ENCODE results near the gene NUP214. TPM values are rescaled to one million over a fixed set of nuclear protein-coding genes. Genes with fewer than 3 reads are reported as not detected.
"Not testable (repeated sequence)": the region's sequence is repeated elsewhere in the genome, so short reads cannot be mapped to it uniquely, and the experiment has no call there.

The NUP214 gene
- polyA plus RNA-seq, 1 donor from 2014 or later: 23.0 TPM

DNA sequence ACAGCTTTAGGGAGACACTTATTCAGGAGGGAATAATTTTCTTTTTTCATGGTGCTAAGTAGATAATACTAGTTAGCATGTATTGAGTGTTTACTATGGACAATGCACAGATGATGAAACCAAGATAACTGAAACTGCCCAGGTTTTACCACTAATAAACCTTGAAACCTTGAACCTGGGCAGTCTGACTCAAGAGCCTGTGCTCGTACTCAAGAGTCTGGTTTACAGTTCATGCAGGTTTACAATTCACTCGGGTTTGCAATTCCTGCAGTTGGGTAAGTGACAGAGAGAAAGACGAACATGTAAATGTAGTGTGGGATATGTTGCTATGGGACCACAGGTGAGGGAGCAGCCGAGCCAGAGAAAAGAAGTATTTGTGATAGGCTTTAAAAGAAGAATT is 28.2 kb downstream of the NUP214 start:
- H3K9me3 Mint-ChIP-seq: no peaks in the 10 kb centered on the region
- no peaks in the 10 kb centered on the region for H3K27me3 Mint-ChIP-seq
- H3K27ac Mint-ChIP-seq: no peak overlapping the region
- peaks cover 15% of the 10 kb centered on the region for H3K36me3 Mint-ChIP-seq
- H3K4me3 Mint-ChIP-seq: peak overlapping the region in 1 of 4 donors; percentile 62
- H3K4me1 Mint-ChIP-seq: no peaks in the 10 kb centered on the region

DNA sequence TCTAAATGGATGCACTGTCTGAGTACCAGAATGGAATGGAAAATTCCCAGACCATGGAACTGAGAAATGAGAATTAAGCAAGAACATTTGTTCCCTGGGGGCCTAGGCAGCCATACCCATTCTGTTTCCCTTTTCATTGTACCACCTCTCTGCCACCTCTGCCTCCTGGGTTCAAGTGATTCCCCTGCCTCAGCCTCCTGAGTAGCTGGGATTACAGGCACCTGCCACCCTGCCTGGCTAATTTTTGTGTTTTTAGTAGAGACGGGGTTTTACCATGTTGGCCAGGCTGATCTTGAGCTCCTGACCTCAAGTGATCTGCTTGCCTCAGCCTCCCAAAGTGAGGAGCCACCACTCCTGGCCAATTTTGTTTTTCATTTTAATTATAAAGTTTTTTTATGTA is 33.3 kb downstream of the NUP214 start:
- H3K36me3 Mint-ChIP-seq, H3K9me3 Mint-ChIP-seq, H3K27ac Mint-ChIP-seq, H3K4me1 Mint-ChIP-seq, H3K4me3 Mint-ChIP-seq, H3K27me3 Mint-ChIP-seq: not testable (repeated sequence)

DNA sequence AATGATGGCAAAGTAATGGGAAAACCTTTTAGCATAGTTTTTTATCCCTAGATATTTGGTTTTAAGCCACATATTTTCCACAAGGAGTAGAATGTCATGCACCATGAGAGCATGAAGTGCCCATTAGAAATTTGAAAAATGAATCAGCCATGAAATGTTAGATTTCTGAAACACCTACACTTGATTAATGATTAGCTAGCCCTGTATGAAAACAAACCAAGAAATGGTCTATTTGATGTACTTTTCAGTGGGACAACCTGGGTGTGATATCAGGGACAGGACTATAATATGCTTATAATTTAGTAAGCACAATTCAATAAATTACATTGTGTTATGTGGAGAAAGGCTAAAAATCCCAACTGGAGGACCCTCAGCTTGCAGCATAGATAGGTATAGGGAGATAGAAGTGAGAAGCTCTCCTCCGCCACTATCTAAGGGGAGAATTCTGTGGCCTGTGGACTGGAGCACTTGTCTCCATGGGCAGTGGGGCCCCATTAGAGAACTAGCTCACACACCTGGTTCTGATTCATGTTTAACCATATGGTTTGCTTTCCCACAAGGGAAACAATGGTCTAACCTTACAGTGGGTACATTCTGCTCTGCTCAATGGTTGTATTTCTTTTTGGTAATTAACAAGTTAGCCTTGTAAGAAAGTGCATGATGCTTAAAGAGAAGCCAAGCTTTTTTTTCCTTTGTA is 35.2 kb downstream of the NUP214 start:
- H3K36me3 Mint-ChIP-seq: peaks cover 3% of the 10 kb centered on the region
- H3K4me1 Mint-ChIP-seq: no peaks in the 10 kb centered on the region
- no peaks in the 10 kb centered on the region for H3K9me3 Mint-ChIP-seq

DNA sequence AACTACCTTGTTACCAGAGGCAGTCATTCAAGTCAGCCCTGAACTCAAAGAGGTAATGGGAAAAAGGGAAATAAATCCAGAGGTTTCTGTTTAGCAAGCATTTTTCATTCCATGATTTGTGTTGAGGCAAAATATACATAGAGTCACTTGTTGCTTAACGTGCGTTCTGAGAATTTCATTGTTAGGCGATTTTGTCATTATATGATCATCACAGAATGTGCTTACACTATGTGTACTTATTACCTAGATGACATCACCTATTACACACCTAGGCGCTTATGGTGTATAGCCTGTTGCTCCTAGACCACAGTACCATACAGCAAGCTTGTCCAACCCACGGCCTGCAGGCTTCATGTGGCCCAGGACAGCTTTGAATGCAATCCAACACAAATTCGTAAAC is 36.2 kb downstream of the NUP214 start:
- Mint-ChIP-seq H3K27ac (no peak overlapping the region), H3K4me1 (no peaks in the 10 kb centered on the region), H3K9me3 (no peaks in the 10 kb centered on the region), H3K36me3 (peaks cover 2% of the 10 kb centered on the region), H3K4me3 (no peak overlapping the region), H3K27me3 (no peaks in the 10 kb centered on the region)

More for the DNA sequence above, 35.2 kb downstream of the NUP214 start:
- H3K27ac Mint-ChIP-seq: no peak overlapping the region
- H3K27me3 Mint-ChIP-seq: no peaks in the 10 kb centered on the region
- no peak overlapping the region for H3K4me3 Mint-ChIP-seq

DNA sequence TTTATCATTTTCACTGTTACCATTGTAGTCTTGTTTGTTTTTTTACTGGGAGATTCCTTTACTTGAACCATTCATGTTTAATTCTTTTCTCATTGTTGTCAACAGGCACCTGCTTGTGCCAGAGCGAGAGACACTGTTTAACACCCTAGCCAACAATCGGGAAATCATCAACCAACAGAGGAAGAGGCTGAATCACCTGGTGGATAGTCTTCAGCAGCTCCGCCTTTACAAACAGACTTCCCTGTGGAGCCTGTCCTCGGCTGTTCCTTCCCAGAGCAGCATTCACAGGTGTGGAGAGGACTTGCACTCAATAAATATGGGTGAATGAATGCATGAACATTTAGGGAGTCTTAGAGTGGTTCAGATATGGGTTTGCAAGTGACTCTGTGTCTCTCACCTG is 37.5 kb downstream of the NUP214 start:
- H3K9me3 Mint-ChIP-seq: no peaks in the 10 kb centered on the region
- H3K4me3 Mint-ChIP-seq: no peak overlapping the region
- peaks cover 2% of the 10 kb centered on the region for H3K36me3 Mint-ChIP-seq
- no peaks in the 10 kb centered on the region for H3K27me3 Mint-ChIP-seq
- no peaks in the 10 kb centered on the region for H3K4me1 Mint-ChIP-seq
- H3K27ac Mint-ChIP-seq: no peak overlapping the region

DNA sequence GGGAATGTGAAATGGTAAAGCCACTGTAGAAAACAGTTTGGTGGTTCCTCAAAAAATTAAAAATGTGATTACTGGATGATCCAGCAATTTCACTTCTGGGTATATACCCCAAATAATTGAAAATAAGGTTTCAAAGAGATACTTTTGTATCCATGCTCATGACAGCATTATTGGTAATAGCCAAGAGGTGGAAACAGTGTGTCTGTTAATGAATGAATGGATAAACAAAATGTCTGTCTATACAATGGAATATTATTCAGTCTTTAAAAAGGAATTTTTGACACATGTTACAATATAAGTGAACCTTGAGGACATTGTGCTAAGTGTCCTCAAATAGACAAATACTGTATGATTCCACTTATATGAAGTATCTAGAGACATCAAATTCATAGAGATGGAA is 40.1 kb downstream of the NUP214 start:
- Mint-ChIP-seq H3K4me3 (no peak overlapping the region), H3K36me3 (peaks cover 2% of the 10 kb centered on the region), H3K9me3 (no peaks in the 10 kb centered on the region), H3K4me1 (peaks cover 0 to 2% (median 0%) of the 10 kb centered on the region in 3 donors), H3K27me3 (no peaks in the 10 kb centered on the region), H3K27ac (no peak overlapping the region)

DNA sequence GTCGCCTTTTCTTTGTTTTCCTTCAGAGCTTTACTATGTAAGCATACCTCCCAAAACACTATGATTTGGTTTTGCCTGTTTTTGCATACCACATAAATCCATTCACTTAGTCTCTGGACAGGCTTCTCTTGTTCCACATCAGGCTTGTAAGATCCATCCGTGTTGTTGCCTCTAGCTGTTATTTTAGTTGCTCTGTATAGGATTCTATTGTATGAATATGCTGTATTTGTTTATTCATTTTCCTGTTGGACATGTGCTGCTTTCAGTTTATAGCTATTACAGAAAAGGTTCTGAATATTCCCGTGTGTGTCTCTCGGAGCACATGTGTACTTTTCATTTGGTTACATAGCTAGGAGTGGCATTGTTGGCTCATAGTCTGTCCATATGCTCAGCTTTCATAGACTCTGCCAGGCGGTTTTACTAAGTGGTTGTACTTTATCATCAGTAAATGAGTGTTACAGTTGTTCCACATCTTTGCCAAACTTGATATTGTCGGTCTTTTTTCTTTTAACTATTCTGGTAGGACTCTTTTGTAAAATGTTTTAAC is 41.8 kb downstream of the NUP214 start:
- Mint-ChIP-seq H3K36me3 (peaks cover 6% of the 10 kb centered on the region), H3K4me3 (no peak overlapping the region), H3K27ac (no peak overlapping the region), H3K27me3 (no peaks in the 10 kb centered on the region), H3K4me1 (peaks cover 0 to 2% (median 0%) of the 10 kb centered on the region in 3 donors), H3K9me3 (no peaks in the 10 kb centered on the region)

DNA sequence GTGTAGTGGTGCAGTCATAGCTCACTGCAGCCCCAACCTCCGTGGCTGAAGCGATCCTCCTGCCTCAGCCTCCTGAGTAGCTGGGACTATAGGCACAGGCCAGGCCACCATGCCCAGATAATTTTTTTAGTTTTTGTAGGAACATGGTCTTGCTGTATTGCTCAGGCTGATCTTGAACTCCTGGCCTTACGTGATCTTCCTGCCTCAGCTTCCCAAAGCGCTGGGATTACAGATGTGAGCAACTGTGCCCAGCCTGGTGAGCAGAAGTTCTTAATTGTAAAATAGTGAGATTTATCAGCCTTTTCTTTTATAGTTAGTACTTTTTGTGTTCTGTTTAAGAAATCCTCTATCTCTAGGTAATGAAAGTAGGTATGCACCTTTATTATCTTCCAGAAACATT is 42.5 kb downstream of the NUP214 start:
- peak overlapping the region in 1 of 3 donors; percentile 41 for H3K27ac Mint-ChIP-seq
- H3K9me3 Mint-ChIP-seq: no peaks in the 10 kb centered on the region
- H3K4me3 Mint-ChIP-seq: no peak overlapping the region
- no peaks in the 10 kb centered on the region for H3K27me3 Mint-ChIP-seq
- peaks cover 0 to 2% (median 0%) of the 10 kb centered on the region in 3 donors for H3K4me1 Mint-ChIP-seq
- peaks cover 4% of the 10 kb centered on the region for H3K36me3 Mint-ChIP-seq

DNA sequence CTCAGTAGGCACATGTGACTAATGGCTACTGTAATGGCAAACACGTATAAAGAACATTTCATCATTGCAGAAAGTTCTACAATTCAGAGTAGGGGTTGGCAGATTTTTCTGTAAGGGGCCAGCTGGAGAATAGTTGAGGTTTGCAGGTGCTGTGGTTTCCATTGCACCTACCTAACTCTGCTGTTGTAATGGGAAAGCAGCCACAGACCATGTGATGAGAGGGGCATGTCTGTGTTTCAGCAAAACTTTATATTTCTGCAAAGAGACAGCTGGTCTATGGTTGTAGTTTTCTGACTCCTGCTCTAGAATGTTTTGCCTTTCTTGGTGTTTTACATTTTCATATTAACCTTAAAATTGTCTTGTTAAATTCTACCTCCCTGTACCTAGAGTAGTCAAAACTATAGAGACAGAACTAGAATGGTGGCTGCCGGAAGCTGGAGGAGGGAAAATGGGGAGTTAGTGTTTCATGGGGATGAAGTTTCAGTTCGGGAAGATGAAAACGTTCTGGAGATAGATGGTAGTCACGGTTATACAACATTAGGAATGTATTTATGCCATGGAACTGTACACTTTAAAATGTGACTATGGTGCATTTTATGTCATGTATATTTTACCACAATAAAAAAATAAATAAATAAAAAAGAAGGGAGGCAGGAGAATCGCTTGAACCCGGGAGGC is 44.3 kb downstream of the NUP214 start:
- H3K9me3 Mint-ChIP-seq: no peaks in the 10 kb centered on the region
- peaks cover 0 to 2% (median 0%) of the 10 kb centered on the region in 3 donors for H3K4me1 Mint-ChIP-seq
- H3K27ac Mint-ChIP-seq: no peak overlapping the region
- H3K4me3 Mint-ChIP-seq: no peak overlapping the region
- no peaks in the 10 kb centered on the region for H3K27me3 Mint-ChIP-seq
- peaks cover 4% of the 10 kb centered on the region for H3K36me3 Mint-ChIP-seq

DNA sequence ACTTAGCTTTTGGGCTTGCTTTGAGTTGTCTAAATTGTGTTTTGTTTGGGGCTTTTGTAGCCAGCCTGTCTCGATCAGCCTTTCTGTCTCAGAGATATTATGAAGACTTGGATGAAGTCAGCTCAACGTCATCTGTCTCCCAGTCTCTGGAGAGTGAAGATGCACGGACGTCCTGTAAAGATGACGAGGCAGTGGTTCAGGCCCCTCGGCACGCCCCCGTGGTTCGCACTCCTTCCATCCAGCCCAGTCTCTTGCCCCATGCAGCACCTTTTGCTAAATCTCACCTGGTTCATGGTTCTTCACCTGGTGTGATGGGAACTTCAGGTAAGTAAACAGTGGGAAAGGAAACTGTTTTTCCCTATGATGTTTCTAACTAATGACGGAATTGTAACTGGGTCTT is 48.6 kb downstream of the NUP214 start:
- Mint-ChIP-seq H3K27me3 (no peaks in the 10 kb centered on the region), H3K27ac (no peak overlapping the region), H3K4me3 (no peak overlapping the region), H3K36me3 (peaks cover 9% of the 10 kb centered on the region), H3K4me1 (peaks cover 0 to 13% (median 3%) of the 10 kb centered on the region in 3 donors), H3K9me3 (no peaks in the 10 kb centered on the region)

DNA sequence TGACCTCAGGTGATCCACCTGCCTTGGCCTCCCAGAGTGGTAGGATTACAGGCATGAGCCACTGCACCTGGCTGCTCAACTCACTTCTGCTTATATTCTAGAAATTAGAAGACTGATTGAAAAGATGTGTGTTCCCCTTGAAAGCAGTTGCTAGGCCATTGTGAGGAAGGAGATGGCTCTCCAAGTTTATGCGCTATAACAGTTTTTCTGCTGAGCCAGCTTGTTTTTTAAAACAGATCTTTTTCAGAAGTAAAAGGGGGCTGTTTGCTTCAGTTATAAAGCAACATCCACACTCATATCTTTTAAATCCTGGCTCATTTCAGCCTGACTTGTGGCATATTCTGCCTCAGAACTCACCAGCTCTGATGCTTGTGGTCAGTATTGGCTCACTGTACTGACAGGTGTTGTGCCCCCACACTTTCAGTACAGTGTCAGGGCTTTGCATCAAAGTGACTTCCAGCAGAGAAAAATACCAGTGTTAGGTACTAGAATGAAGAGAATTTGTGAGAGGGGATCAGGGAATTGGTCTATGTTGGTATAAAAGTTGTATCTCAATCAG is 49.4 kb downstream of the NUP214 start:
- Mint-ChIP-seq H3K9me3 (no peaks in the 10 kb centered on the region), H3K4me3 (no peak overlapping the region), H3K36me3 (peaks cover 9% of the 10 kb centered on the region), H3K27ac (no peak overlapping the region), H3K27me3 (no peaks in the 10 kb centered on the region), H3K4me1 (peaks cover 5 to 19% (median 9%) of the 10 kb centered on the region in 3 donors)

DNA sequence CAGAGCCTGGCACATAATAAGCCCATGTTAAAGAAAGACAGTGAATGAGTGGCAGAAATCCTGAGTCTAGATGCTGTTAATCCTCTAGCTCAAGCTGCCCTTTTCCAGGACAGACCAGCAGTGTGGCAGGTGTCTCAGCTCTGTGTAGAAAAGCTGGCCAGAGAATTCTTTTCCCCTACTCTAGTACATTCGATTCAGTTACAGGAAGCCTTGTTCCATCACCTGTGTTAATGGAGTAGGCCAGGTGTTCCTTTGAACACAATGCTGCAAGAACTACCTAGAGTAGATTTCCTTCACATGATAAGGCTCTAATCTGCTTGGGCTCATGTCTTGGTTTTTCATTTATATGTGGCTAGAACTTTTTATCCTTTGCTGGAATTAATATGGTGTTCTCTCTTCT is 52.5 kb downstream of the NUP214 start:
- no peaks in the 10 kb centered on the region for H3K27me3 Mint-ChIP-seq
- peaks cover 12% of the 10 kb centered on the region for H3K36me3 Mint-ChIP-seq
- no peaks in the 10 kb centered on the region for H3K9me3 Mint-ChIP-seq
- no peak overlapping the region for H3K27ac Mint-ChIP-seq
- H3K4me1 Mint-ChIP-seq: peaks cover 21 to 30% (median 23%) of the 10 kb centered on the region in 3 donors
- H3K4me3 Mint-ChIP-seq: no peak overlapping the region

DNA sequence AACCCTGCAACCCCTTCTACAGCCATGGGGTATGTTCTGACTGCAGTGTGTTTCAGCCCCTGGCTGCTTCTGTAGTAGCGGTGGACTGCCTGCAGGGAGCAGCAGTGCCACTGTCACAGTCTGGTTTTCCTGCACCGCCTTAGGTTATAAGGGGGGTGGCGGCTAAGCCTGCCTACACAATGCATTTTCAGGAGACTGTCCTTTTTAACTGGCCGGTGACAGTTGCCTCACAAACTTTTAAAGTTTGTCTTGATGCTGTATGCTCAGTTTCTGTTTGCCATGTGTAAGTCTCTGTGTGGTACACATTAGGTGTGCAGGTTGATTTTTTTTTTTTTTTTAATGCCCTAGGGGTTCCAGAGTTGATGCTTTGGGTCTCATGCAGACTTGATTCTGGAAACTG is 53.0 kb downstream of the NUP214 start:
- Mint-ChIP-seq H3K36me3 (peaks cover 13% of the 10 kb centered on the region), H3K9me3 (no peaks in the 10 kb centered on the region), H3K4me3 (no peak overlapping the region), H3K4me1 (peaks cover 21 to 30% (median 23%) of the 10 kb centered on the region in 3 donors), H3K27ac (no peak overlapping the region), H3K27me3 (no peaks in the 10 kb centered on the region)

DNA sequence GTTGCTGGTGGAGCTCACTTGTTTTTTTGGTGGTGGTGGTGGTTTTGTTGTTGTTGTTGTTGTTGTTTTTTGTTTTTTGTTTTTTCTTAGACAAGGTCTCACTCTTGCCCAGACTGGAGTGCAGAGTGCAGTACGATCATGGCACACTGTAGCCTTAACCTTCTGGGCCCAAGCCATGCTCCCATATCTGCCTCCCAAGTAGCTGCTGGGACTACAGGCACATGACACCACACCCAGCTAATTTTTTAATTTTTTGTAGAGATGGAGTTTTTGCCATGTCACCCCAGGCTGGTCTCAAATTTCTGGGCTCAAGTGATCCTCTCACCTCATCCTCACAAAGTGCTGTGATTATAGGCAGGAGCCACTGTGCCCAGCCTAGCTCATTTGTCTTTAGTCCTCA is 53.5 kb downstream of the NUP214 start:
- Mint-ChIP-seq H3K36me3 (peaks cover 13% of the 10 kb centered on the region), H3K27ac (peak overlapping the region in 1 of 3 donors; percentile 65), H3K27me3 (no peaks in the 10 kb centered on the region), H3K4me3 (no peak overlapping the region), H3K4me1 (peaks cover 21 to 30% (median 23%) of the 10 kb centered on the region in 3 donors), H3K9me3 (no peaks in the 10 kb centered on the region)

DNA sequence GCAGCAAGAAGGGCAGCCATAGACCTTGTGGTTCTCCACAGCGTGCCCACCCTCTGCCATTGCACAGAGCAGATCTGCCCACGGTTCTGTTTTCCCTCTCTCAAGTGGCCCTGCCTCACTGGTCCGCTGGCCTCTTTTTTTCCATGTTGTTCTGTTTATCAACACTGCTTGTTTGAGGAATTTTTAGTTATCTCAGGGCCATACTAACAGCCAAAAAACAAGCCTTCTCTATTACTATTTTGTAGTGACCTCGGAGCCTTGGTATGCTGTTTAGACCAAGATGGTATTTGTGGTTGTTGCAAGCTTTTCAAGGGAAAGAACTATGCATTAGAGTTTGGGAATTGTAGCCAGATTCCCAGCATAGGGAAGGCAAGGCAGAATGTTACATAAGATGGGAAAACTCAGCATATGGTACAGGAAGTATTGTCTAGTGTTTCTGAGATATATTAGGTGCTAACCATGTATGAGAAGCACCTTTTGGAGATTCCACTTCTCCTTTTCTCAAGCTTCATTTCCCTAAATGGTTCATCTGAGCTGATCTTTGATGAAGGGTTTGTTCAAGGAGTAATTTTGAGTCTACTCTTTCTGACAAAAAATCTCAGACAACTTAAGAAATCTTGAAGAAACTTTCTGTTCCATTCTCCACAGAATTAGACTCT is 54.3 kb downstream of the NUP214 start:
- Mint-ChIP-seq H3K4me3 (peak overlapping the region in 2 of 4 donors; percentile 23 to 71), H3K27ac (peak overlapping the region; percentile 3 to 65 (median 7))

More for the DNA sequence above, 54.3 kb downstream of the NUP214 start:
- Mint-ChIP-seq H3K4me1 (peaks cover 21 to 30% (median 23%) of the 10 kb centered on the region in 3 donors), H3K36me3 (peaks cover 13% of the 10 kb centered on the region), H3K9me3 (no peaks in the 10 kb centered on the region), H3K27me3 (no peaks in the 10 kb centered on the region)
